ENCODE results near the gene SPTSSA.

- TF ChIP-seq POLR2AphosphoS5 (IDR thresholded peaks at IDR 0.05; ENCODE audit: low read depth, low read length) = no peak
- TF ChIP-seq TAF1 (IDR thresholded peaks at IDR 0.05; ENCODE audit: low read depth, low read length) = no peak
- TF ChIP-seq POLR2A (IDR thresholded peaks at IDR 0.05; ENCODE audit: low read depth, low read length) = no peak
- no peak for TF ChIP-seq SPI1 (IDR thresholded peaks at IDR 0.05; ENCODE audit: low read depth, low read length)
- TF ChIP-seq POU2F2 (IDR thresholded peaks at IDR 0.05; ENCODE audit: low read depth, low read length) = no peak
- TF ChIP-seq PAX5 (IDR thresholded peaks at IDR 0.05; ENCODE audit: insufficient read depth, low read length, severe bottlenecking) = no peak
These were observed 4.7 kb upstream of the SPTSSA start for GRCh38 chr14:34466691-34467090.
